HEK293 (cell line): ENCODE data around the gene SPTBN2.

Experiments
- CTCF ChIA-PET: fragments of 350-600 bp; formaldehyde crosslinking; extraction: SDS; loops from one replicate; lab custom pipeline; 2021; ENCODE audit warnings: antibody characterized with exemption; lab: Yijun Ruan, JAX
- POLR2A ChIA-PET: fragments of 300-600 bp; formaldehyde crosslinking; extraction: SDS; loops from one replicate; lab custom pipeline; 2020; ENCODE audit warnings: antibody characterized with exemption, inconsistent platforms; lab: Yijun Ruan, JAX
- H3K27ac ChIP-seq: fragments of 200-500 bp; sonication (Bioruptor generic); 2 replicates; pipeline ENCODE4 v1.5.1; 2014; ENCODE audit warnings: low read depth, low read length, control low read depth, inconsistent platforms; ENCODE audit errors: extremely low read depth
- H3K36me3 ChIP-seq, 2 experiments: fragments of 200-500 bp in 1 of 2; sonication (Bioruptor generic) in 1 of 2; 1 replicate in 1 of 2; 2 replicates in 1 of 2; pipeline ENCODE4 v1.5.1; 2014 to 2017; ENCODE audit warnings: inconsistent platforms in 2 of 2, low read length in 2 of 2; ENCODE audit not compliant: control insufficient read depth in 2 of 2, insufficient read depth in 1 of 2
- H3K4me1 ChIP-seq: fragments of 200-500 bp; sonication (Bioruptor generic); 2 replicates; pipeline ENCODE4 v1.5.1; 2014; ENCODE audit warnings: mild to moderate bottlenecking, low read length, inconsistent platforms; ENCODE audit not compliant: control insufficient read depth, insufficient read depth
- H3K4me3 ChIP-seq: 2 replicates; pipeline ENCODE4 v1.5.1; 2011; ENCODE audit warnings: low read depth, mild to moderate bottlenecking, control low read depth, low read length, moderate library complexity
- H3K9me3 ChIP-seq: fragments of 200-500 bp; sonication (Bioruptor generic); 2 replicates; pipeline ENCODE4 v1.5.1; 2014; ENCODE audit warnings: low read depth, low read length, inconsistent platforms; ENCODE audit not compliant: control insufficient read depth, insufficient read depth
- ATF2 ChIP-seq: fragments of 450-650 bp; formaldehyde crosslinking; IDR thresholded peaks from 2 replicates; pipeline ENCODE4 v1.5.1; 2016; ENCODE audit warnings: missing biosample characterization, missing genetic modification characterization, low read depth
- FEZF1 ChIP-seq: fragments of 450-650 bp; formaldehyde crosslinking; IDR thresholded peaks from 2 replicates; pipeline ENCODE4 v1.5.1; 2016; ENCODE audit warnings: missing biosample characterization, missing genetic modification characterization
- HIC1 ChIP-seq: fragments of 450-650 bp; formaldehyde crosslinking; IDR thresholded peaks from 2 replicates; pipeline ENCODE4 v1.5.1; 2016; ENCODE audit warnings: missing biosample characterization, missing genetic modification characterization
- KLF16 ChIP-seq: fragments of 450-650 bp; formaldehyde crosslinking; IDR thresholded peaks from 2 replicates; pipeline ENCODE4 v1.5.1; 2017; ENCODE audit warnings: missing biosample characterization, missing genetic modification characterization
- KLF8 ChIP-seq: fragments of 450-650 bp; formaldehyde crosslinking; IDR thresholded peaks from 2 replicates; pipeline ENCODE4 v1.5.1; 2016; ENCODE audit warnings: missing biosample characterization, missing genetic modification characterization
- KLF9 ChIP-seq: fragments of 450-650 bp; formaldehyde crosslinking; IDR thresholded peaks from 2 replicates; pipeline ENCODE4 v1.5.1; 2016; ENCODE audit warnings: missing biosample characterization, missing genetic modification characterization, low read depth
- MEIS1 ChIP-seq: sonication (generic); formaldehyde crosslinking; IDR thresholded peaks from 2 replicates; pipeline ENCODE4 v1.8.1; 2022; ENCODE audit warnings: missing genetic modification reagents, mild to moderate bottlenecking, borderline replicate concordance
- OSR2 ChIP-seq: fragments of 450-650 bp; formaldehyde crosslinking; IDR thresholded peaks from 2 replicates; pipeline ENCODE4 v1.5.1; 2016; ENCODE audit warnings: missing biosample characterization, missing genetic modification characterization
- PRDM1 ChIP-seq: fragments of 450-650 bp; formaldehyde crosslinking; IDR thresholded peaks from 2 replicates; pipeline ENCODE4; 2016; ENCODE audit warnings: missing biosample characterization, missing genetic modification characterization
- ZNF157 ChIP-seq: fragments of 450-650 bp; formaldehyde crosslinking; IDR thresholded peaks from 2 replicates; pipeline ENCODE4 v1.5.1; 2016; ENCODE audit warnings: missing biosample characterization, missing genetic modification characterization
- ZNF24 ChIP-seq: fragments of 450-650 bp; formaldehyde crosslinking; IDR thresholded peaks from 2 replicates; pipeline ENCODE4 v1.5.1; 2016; ENCODE audit warnings: missing biosample characterization, missing genetic modification characterization
- ZNF416 ChIP-seq: fragments of 450-650 bp; formaldehyde crosslinking; IDR thresholded peaks from 2 replicates; pipeline ENCODE4 v1.5.1; 2016; ENCODE audit warnings: missing biosample characterization, missing genetic modification characterization
- ZNF548 ChIP-seq: fragments of 450-650 bp; formaldehyde crosslinking; IDR thresholded peaks from 2 replicates; pipeline ENCODE4 v1.5.1; 2016; ENCODE audit warnings: missing biosample characterization, missing genetic modification characterization
- ZNF670 ChIP-seq: fragments of 450-650 bp; formaldehyde crosslinking; IDR thresholded peaks from 2 replicates; pipeline ENCODE4 v1.5.1; 2016; ENCODE audit warnings: missing biosample characterization, missing genetic modification characterization, low read depth
- TF ChIP-seq, protein P1 (sequence below): fragments of 450-650 bp; formaldehyde crosslinking; IDR thresholded peaks from 2 replicates; pipeline ENCODE4 v1.5.1; 2016; ENCODE audit warnings: missing biosample characterization, missing genetic modification characterization
- TF ChIP-seq, protein P2 (sequence below): fragments of 450-650 bp; formaldehyde crosslinking; IDR thresholded peaks from 2 replicates; pipeline ENCODE4 v1.5.1; 2017; ENCODE audit warnings: missing biosample characterization, missing genetic modification characterization
- TF ChIP-seq, protein P3 (sequence below): fragments of 450-650 bp; formaldehyde crosslinking; IDR thresholded peaks from 2 replicates; pipeline ENCODE4 v1.5.1; 2016; ENCODE audit warnings: missing biosample characterization, missing genetic modification characterization

SPTBN2 gene

DNA sequence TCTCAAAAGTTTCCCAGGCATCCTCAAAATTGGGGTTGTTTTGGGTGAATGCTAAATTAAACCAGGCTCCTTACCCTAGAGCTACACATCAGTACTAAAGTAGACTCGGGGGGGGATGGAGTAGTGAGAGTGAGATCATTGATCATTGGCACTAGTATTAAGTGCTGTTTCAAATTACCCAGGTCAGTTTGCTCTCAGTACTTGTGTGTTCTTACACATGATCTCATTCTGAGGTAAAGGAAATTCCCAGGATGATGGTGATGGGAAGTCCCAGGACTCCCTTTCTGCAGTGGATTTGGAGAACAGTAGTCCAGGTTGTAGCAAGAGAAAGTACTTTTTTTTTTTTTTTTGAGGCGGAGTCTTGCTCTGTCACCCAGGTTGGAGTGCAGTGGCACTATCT lies 78.0 kb downstream of the SPTBN2 start (continued):
- TF ChIP-seq ZNF670 (tag by site-specific recombination), result no peak
- no peak for TF ChIP-seq ZNF24 (tag by site-specific recombination)
- TF ChIP-seq PRDM1 (tag by site-specific recombination), result 0 out of 2 replicates have a peak, but pooled peaks have one; percentile 12
- TF ChIP-seq, protein P1, sequence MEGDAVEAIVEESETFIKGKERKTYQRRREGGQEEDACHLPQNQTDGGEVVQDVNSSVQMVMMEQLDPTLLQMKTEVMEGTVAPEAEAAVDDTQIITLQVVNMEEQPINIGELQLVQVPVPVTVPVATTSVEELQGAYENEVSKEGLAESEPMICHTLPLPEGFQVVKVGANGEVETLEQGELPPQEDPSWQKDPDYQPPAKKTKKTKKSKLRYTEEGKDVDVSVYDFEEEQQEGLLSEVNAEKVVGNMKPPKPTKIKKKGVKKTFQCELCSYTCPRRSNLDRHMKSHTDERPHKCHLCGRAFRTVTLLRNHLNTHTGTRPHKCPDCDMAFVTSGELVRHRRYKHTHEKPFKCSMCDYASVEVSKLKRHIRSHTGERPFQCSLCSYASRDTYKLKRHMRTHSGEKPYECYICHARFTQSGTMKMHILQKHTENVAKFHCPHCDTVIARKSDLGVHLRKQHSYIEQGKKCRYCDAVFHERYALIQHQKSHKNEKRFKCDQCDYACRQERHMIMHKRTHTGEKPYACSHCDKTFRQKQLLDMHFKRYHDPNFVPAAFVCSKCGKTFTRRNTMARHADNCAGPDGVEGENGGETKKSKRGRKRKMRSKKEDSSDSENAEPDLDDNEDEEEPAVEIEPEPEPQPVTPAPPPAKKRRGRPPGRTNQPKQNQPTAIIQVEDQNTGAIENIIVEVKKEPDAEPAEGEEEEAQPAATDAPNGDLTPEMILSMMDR (tag by site-specific recombination), result no peak
- TF ChIP-seq HIC1 (tag by site-specific recombination), result 0 out of 2 replicates have a peak, but pooled peaks have one; percentile 36
- TF ChIP-seq ZNF157, result no peak
- TF ChIP-seq MEIS1, result no peak
- TF ChIP-seq ATF2 (tag by site-specific recombination), result peak; percentile 63
- TF ChIP-seq, protein P2, sequence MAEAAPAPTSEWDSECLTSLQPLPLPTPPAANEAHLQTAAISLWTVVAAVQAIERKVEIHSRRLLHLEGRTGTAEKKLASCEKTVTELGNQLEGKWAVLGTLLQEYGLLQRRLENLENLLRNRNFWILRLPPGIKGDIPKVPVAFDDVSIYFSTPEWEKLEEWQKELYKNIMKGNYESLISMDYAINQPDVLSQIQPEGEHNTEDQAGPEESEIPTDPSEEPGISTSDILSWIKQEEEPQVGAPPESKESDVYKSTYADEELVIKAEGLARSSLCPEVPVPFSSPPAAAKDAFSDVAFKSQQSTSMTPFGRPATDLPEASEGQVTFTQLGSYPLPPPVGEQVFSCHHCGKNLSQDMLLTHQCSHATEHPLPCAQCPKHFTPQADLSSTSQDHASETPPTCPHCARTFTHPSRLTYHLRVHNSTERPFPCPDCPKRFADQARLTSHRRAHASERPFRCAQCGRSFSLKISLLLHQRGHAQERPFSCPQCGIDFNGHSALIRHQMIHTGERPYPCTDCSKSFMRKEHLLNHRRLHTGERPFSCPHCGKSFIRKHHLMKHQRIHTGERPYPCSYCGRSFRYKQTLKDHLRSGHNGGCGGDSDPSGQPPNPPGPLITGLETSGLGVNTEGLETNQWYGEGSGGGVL, result no peak
- TF ChIP-seq, all 188 proteins: peak for 8

DNA sequence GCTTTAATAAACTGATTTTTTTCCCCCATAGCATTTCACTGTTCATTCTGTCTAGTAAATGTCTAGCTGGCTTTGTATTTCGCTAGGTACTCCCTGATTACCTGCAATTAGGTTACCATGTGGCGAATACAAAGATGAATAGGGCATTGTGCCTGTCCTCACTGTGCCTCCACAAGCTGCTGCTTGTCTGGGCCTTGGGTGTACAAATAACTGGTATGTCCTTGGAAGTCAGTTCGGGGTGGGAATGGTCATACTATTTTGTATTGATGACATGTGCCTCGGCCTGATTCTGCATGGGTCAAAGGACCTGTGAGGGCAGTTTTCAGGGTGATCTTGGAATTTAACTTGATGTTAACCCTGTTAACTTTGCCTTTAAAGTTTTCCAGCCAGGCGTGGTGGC lies 79.1 kb downstream of the SPTBN2 start:
- Histone ChIP-seq H3K4me3 (no peak overlapping the region), H3K4me1 (no peaks in the 10 kb centered on the region), H3K27ac (no peak overlapping the region), H3K36me3 (peaks cover 13 to 65% of the 10 kb centered on the region in 2 experiments), H3K9me3 (no peaks in the 10 kb centered on the region)
- ChIA-PET POLR2A (interaction anchor here (1.1 to 5.1 kb wide), 3 partner anchors 11 to 33 kb away, joined by 3 to 36 read pairs (median 4); partner anchors contain the start of genes RBM14 and RBM4), CTCF (interaction anchor here (1.2 kb wide), 1 partner anchor 45 kb away, joined by 4 read pairs; no protein-coding TSS in a partner anchor)
- TF ChIP-seq KLF8 (tag by site-specific recombination), result no peak
- TF ChIP-seq FEZF1 (tag by site-specific recombination), result no peak
- TF ChIP-seq KLF16 (tag by site-specific recombination), result no peak
- TF ChIP-seq, protein P3, sequence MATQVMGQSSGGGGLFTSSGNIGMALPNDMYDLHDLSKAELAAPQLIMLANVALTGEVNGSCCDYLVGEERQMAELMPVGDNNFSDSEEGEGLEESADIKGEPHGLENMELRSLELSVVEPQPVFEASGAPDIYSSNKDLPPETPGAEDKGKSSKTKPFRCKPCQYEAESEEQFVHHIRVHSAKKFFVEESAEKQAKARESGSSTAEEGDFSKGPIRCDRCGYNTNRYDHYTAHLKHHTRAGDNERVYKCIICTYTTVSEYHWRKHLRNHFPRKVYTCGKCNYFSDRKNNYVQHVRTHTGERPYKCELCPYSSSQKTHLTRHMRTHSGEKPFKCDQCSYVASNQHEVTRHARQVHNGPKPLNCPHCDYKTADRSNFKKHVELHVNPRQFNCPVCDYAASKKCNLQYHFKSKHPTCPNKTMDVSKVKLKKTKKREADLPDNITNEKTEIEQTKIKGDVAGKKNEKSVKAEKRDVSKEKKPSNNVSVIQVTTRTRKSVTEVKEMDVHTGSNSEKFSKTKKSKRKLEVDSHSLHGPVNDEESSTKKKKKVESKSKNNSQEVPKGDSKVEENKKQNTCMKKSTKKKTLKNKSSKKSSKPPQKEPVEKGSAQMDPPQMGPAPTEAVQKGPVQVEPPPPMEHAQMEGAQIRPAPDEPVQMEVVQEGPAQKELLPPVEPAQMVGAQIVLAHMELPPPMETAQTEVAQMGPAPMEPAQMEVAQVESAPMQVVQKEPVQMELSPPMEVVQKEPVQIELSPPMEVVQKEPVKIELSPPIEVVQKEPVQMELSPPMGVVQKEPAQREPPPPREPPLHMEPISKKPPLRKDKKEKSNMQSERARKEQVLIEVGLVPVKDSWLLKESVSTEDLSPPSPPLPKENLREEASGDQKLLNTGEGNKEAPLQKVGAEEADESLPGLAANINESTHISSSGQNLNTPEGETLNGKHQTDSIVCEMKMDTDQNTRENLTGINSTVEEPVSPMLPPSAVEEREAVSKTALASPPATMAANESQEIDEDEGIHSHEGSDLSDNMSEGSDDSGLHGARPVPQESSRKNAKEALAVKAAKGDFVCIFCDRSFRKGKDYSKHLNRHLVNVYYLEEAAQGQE (tag by site-specific recombination), result no peak
- no peak for TF ChIP-seq ZNF548 (tag by site-specific recombination)
- TF ChIP-seq ZNF416 (tag by site-specific recombination), result no peak
- TF ChIP-seq OSR2 (tag by site-specific recombination), result no peak
- no peak for TF ChIP-seq KLF9 (tag by site-specific recombination)
